Activated T-helper 1 cell treated with anti-CD3 and anti-CD28 coated beads, Interleukin-12 subunit alpha, Interleukin-12 subunit beta, Interleukin-2, Interleukin-4 antibody, amounts not matched to agents 30 ng/mL and 10 ng/mL and 1 ng/mL, durations not matched to agents 14 hours and 24 hours and 36 hours (primary cell): ENCODE measurements around the gene QPRT. TPM values are rescaled to one million over a fixed set of nuclear protein-coding genes. Genes with fewer than 3 reads are reported as not detected.
"Not testable (repeated sequence)": the region's sequence is repeated elsewhere in the genome, so short reads cannot be mapped to it uniquely, and the experiment has no call there.

Experiments used
- DNase-seq: peaks from one replicate; pipeline ENCODE4 v3.0.0; 2021; ENCODE audit warnings: low spot score
- H3K27ac Mint-ChIP-seq: one replicate; pipeline ENCODE4 v1.8.0; 2021; ENCODE audit warnings: mild to moderate bottlenecking, mixed read lengths
- H3K27me3 Mint-ChIP-seq: one replicate; pipeline ENCODE4 v1.8.0; 2022; ENCODE audit warnings: mild to moderate bottlenecking, moderate library complexity, mixed read lengths; ENCODE audit not compliant: insufficient read depth
- H3K36me3 Mint-ChIP-seq: one replicate; pipeline ENCODE4 v1.8.0; 2021; ENCODE audit warnings: low read depth, mixed read lengths
- H3K4me1 Mint-ChIP-seq: one replicate; pipeline ENCODE4 v1.8.0; 2021; ENCODE audit warnings: low read depth, mixed read lengths
- H3K4me3 Mint-ChIP-seq: one replicate; pipeline ENCODE4 v1.8.0; 2021; ENCODE audit warnings: mild to moderate bottlenecking, moderate library complexity, mixed read lengths
- H3K9me3 Mint-ChIP-seq: one replicate; pipeline ENCODE4 v1.8.0; 2021; ENCODE audit warnings: mixed read lengths
- intact Hi-C: fragments of 100-400 bp; cut with micrococcal nuclease; formaldehyde crosslinking; loops from one replicate; pipeline ENCODE4 v1.15.1; 2024
- total RNA-seq: library from RNA; stranded (reverse); gene quantifications from 2 replicates; pipeline ENCODE4 v1.2.3, GENCODE V29; 2022

QPRT gene
- total RNA-seq, 1 donor from 2014 or later, result 6.3 TPM

- Mint-ChIP-seq H3K4me1 (peaks cover 64% of the 10 kb centered on the region), H3K36me3 (peaks cover 35% of the 10 kb centered on the region), H3K27me3 (no peaks in the 10 kb centered on the region), H3K9me3 (no peaks in the 10 kb centered on the region), H3K27ac (peak overlapping the region; percentile 95), H3K4me3 (peak overlapping the region; percentile 95)
- intact Hi-C loops, result loop anchor here (1.0 to 2.0 kb wide), 2 partner anchors 53 to 70 kb away; no protein-coding TSS in a partner anchor
- peak; percentile 29 for DNase-seq
Measured at GRCh38 chr16:29664091-29664921, 14.7 kb upstream of the QPRT start.

GRCh38 chr16:29665294-29666077, 13.5 kb upstream of the QPRT start:
- H3K9me3 Mint-ChIP-seq, result no peaks in the 10 kb centered on the region
- peaks cover 62% of the 10 kb centered on the region for H3K4me1 Mint-ChIP-seq
- no peaks in the 10 kb centered on the region for H3K27me3 Mint-ChIP-seq
- peak overlapping the region; percentile 95 for H3K4me3 Mint-ChIP-seq
- intact Hi-C loops, result loop anchor here (2.0 kb wide), 1 partner anchor 71 kb away; no protein-coding TSS in a partner anchor
- peak overlapping the region; percentile 95 for H3K27ac Mint-ChIP-seq
- H3K36me3 Mint-ChIP-seq, result peaks cover 38% of the 10 kb centered on the region
- no peak for DNase-seq

GRCh38 chr16:29667322-29667610, 11.7 kb upstream of the QPRT start:
- Mint-ChIP-seq H3K36me3 (peaks cover 47% of the 10 kb centered on the region), H3K27ac (peak overlapping the region; percentile 95), H3K4me3 (peak overlapping the region; percentile 95), H3K4me1 (peaks cover 50% of the 10 kb centered on the region)
- H3K27me3 Mint-ChIP-seq, intact Hi-C loops, H3K9me3 Mint-ChIP-seq, DNase-seq: not testable (repeated sequence)

- intact Hi-C loops, result no loop called here
- Mint-ChIP-seq H3K27ac (no peak overlapping the region), H3K9me3 (no peaks in the 10 kb centered on the region), H3K4me1 (peaks cover 49% of the 10 kb centered on the region), H3K27me3 (no peaks in the 10 kb centered on the region), H3K4me3 (no peak overlapping the region), H3K36me3 (peaks cover 47% of the 10 kb centered on the region)
- DNase-seq, result no peak
Measured at GRCh38 chr16:29667755-29668154, 11.2 kb upstream of the QPRT start.

GRCh38 chr16:29668267-29668666, 10.7 kb upstream of the QPRT start:
- H3K27ac Mint-ChIP-seq, result no peak overlapping the region
- DNase-seq, result no peak
- peaks cover 49% of the 10 kb centered on the region for H3K4me1 Mint-ChIP-seq
- no peak overlapping the region for H3K4me3 Mint-ChIP-seq
- H3K27me3 Mint-ChIP-seq, result no peaks in the 10 kb centered on the region
- H3K9me3 Mint-ChIP-seq, result no peaks in the 10 kb centered on the region
- intact Hi-C loops, result no loop called here
- H3K36me3 Mint-ChIP-seq, result peaks cover 47% of the 10 kb centered on the region

- peaks cover 22% of the 10 kb centered on the region for H3K36me3 Mint-ChIP-seq
- H3K9me3 Mint-ChIP-seq, result no peaks in the 10 kb centered on the region
- peaks cover 22% of the 10 kb centered on the region for H3K4me1 Mint-ChIP-seq
- no peak for DNase-seq
- intact Hi-C loops, result no loop called here
- H3K27me3 Mint-ChIP-seq, result no peaks in the 10 kb centered on the region
- H3K4me3 Mint-ChIP-seq, result no peak overlapping the region
- peak overlapping the region; percentile 70 for H3K27ac Mint-ChIP-seq
Measured at GRCh38 chr16:29673501-29673900, 5.5 kb upstream of the QPRT start.

GRCh38 chr16:29674188-29674587, 4.8 kb upstream of the QPRT start:
- peaks cover 20% of the 10 kb centered on the region for H3K36me3 Mint-ChIP-seq
- H3K4me1 Mint-ChIP-seq, result peaks cover 25% of the 10 kb centered on the region
- intact Hi-C loops, result no loop called here
- peak overlapping the region; percentile 52 for H3K27ac Mint-ChIP-seq
- H3K27me3 Mint-ChIP-seq, result no peaks in the 10 kb centered on the region
- no peak for DNase-seq
- no peaks in the 10 kb centered on the region for H3K9me3 Mint-ChIP-seq
- H3K4me3 Mint-ChIP-seq, result no peak overlapping the region

- Mint-ChIP-seq H3K27me3 (no peaks in the 10 kb centered on the region), H3K27ac (peak overlapping the region; percentile 7), H3K9me3 (no peaks in the 10 kb centered on the region), H3K4me3 (no peak overlapping the region), H3K4me1 (peaks cover 34% of the 10 kb centered on the region), H3K36me3 (peaks cover 13% of the 10 kb centered on the region)
- intact Hi-C loops, result no loop called here
- DNase-seq, result no peak
Measured at GRCh38 chr16:29675811-29676643, 3.0 kb upstream of the QPRT start.

GRCh38 chr16:29676989-29677785, 1.8 kb upstream of the QPRT start:
- Mint-ChIP-seq H3K27ac (no peak overlapping the region), H3K4me1 (peaks cover 29% of the 10 kb centered on the region), H3K27me3 (no peaks in the 10 kb centered on the region), H3K4me3 (no peak overlapping the region), H3K36me3 (peaks cover 8% of the 10 kb centered on the region), H3K9me3 (no peaks in the 10 kb centered on the region)
- no peak for DNase-seq
- intact Hi-C loops, result no loop called here

GRCh38 chr16:29680180-29680598, 1.2 kb downstream of the QPRT start:
- Mint-ChIP-seq H3K4me3 (peak overlapping the region; percentile 68), H3K27ac (peak overlapping the region; percentile 88), H3K27me3 (no peaks in the 10 kb centered on the region), H3K4me1 (peaks cover 18% of the 10 kb centered on the region), H3K9me3 (no peaks in the 10 kb centered on the region), H3K36me3 (peaks cover 2% of the 10 kb centered on the region)
- intact Hi-C loops, result no loop called here
- no peak for DNase-seq

GRCh38 chr16:29683543-29684090, 4.6 kb downstream of the QPRT start:
- intact Hi-C loops, result no loop called here
- DNase-seq, result no peak
- H3K27ac Mint-ChIP-seq, result no peak overlapping the region
- H3K4me1 Mint-ChIP-seq, result peaks cover 29% of the 10 kb centered on the region
- no peak overlapping the region for H3K4me3 Mint-ChIP-seq
- no peaks in the 10 kb centered on the region for H3K9me3 Mint-ChIP-seq
- H3K27me3 Mint-ChIP-seq, result no peaks in the 10 kb centered on the region
- H3K36me3 Mint-ChIP-seq, result peaks cover 3% of the 10 kb centered on the region

GRCh38 chr16:29684679-29685078, 5.7 kb downstream of the QPRT start:
- Mint-ChIP-seq H3K27me3 (no peaks in the 10 kb centered on the region), H3K4me3 (no peak overlapping the region), H3K27ac (no peak overlapping the region), H3K4me1 (peaks cover 22% of the 10 kb centered on the region), H3K9me3 (no peaks in the 10 kb centered on the region), H3K36me3 (peaks cover 3% of the 10 kb centered on the region)
- intact Hi-C loops, result no loop called here
- DNase-seq, result no peak
